HEK293T (cell line): ENCODE measurements around the gene CLK4.

ENCODE experiments used
- CTCF ChIA-PET: fragments of 350-600 bp; formaldehyde crosslinking; extraction: SDS; loops from one replicate; lab custom pipeline; 2021; ENCODE audit warnings: antibody characterized with exemption, inconsistent platforms; lab: Yijun Ruan, JAX
- POLR2A ChIA-PET: fragments of 350-600 bp; formaldehyde crosslinking; extraction: SDS; loops from one replicate; lab custom pipeline; 2020; ENCODE audit warnings: antibody characterized with exemption, inconsistent platforms; lab: Yijun Ruan, JAX
- DNase-seq: peaks from one replicate; pipeline ENCODE4 v3.0.0; 2012; ENCODE audit warnings: mixed read lengths; ENCODE audit errors: extremely low spot score
- ARNT ChIP-seq: fragments of 450-650 bp; IDR thresholded peaks from 2 replicates; pipeline ENCODE4 v1.6.1; 2017; ENCODE audit warnings: mild to moderate bottlenecking
- BHLHE40 ChIP-seq: fragments of 450-650 bp; IDR thresholded peaks from 2 replicates; pipeline ENCODE4 v1.6.1; 2016; ENCODE audit warnings: mild to moderate bottlenecking, moderate library complexity, borderline replicate concordance
- CTBP1 ChIP-seq: fragments of 450-650 bp; IDR thresholded peaks from 2 replicates; pipeline ENCODE4 v1.6.1; 2016; ENCODE audit warnings: borderline replicate concordance
- ELF4 ChIP-seq: fragments of 450-650 bp; IDR thresholded peaks from 2 replicates; pipeline ENCODE4 v1.6.1; 2017; ENCODE audit warnings: antibody characterized with exemption
- FOXA1 ChIP-seq: fragments of 450-650 bp; IDR thresholded peaks from 2 replicates; pipeline ENCODE4 v1.6.1; 2016; ENCODE audit warnings: mild to moderate bottlenecking
- FOXK2 ChIP-seq: fragments of 450-650 bp; IDR thresholded peaks from 2 replicates; pipeline ENCODE4 v1.6.1; 2016; ENCODE audit warnings: mild to moderate bottlenecking
- FOXM1 ChIP-seq: fragments of 450-650 bp; IDR thresholded peaks from 2 replicates; pipeline ENCODE4 v1.6.1; 2017; ENCODE audit warnings: mild to moderate bottlenecking, borderline replicate concordance
- HDGF ChIP-seq: fragments of 450-650 bp; IDR thresholded peaks from 2 replicates; pipeline ENCODE4 v1.6.1; 2017; ENCODE audit warnings: antibody characterized with exemption, borderline replicate concordance
- L3MBTL2 ChIP-seq: fragments of 450-650 bp; conservative IDR thresholded peaks from 2 replicates; pipeline ENCODE4 v1.6.1; 2016; ENCODE audit warnings: mild to moderate bottlenecking
- LEF1 ChIP-seq: fragments of 450-650 bp; IDR thresholded peaks from 2 replicates; pipeline ENCODE4 v1.6.1; 2017; ENCODE audit warnings: mild to moderate bottlenecking, borderline replicate concordance
- NFRKB ChIP-seq: fragments of 450-650 bp; IDR thresholded peaks from 2 replicates; pipeline ENCODE4 v1.6.1; 2016; ENCODE audit warnings: mild to moderate bottlenecking, moderate library complexity
- SP1 ChIP-seq: fragments of 450-650 bp; IDR thresholded peaks from 2 replicates; pipeline ENCODE4 v1.6.1; 2017
- SUZ12 ChIP-seq: fragments of 450-650 bp; IDR thresholded peaks from 2 replicates; pipeline ENCODE4 v1.6.1; 2016; ENCODE audit warnings: mild to moderate bottlenecking
- TARDBP ChIP-seq: fragments of 450-650 bp; IDR thresholded peaks from 2 replicates; pipeline ENCODE4 v1.6.1; 2016
- ZNF384 ChIP-seq: fragments of 450-650 bp; IDR thresholded peaks from 2 replicates; pipeline ENCODE4 v1.6.1; 2016
- TF ChIP-seq, protein P1 (sequence below): fragments of 450-650 bp; IDR thresholded peaks from 2 replicates; pipeline ENCODE4 v1.6.1; 2016

Gene CLK4

GRCh38 chr5:178564397-178564796, 62.5 kb downstream of the CLK4 start:
- ChIA-PET CTCF (no interaction called here), POLR2A (no interaction called here)
- DNase-seq = no peak
- TF ChIP-seq FOXM1 (no peak), ELF4 (no peak), L3MBTL2 (no peak), TARDBP (no peak), NFRKB (no peak), CTBP1 (no peak), LEF1 (no peak), BHLHE40 (no peak), FOXK2 (no peak), SP1 (no peak), SUZ12 (no peak), ZNF384 (no peak), HDGF (no peak)
- TF ChIP-seq, protein P1, sequence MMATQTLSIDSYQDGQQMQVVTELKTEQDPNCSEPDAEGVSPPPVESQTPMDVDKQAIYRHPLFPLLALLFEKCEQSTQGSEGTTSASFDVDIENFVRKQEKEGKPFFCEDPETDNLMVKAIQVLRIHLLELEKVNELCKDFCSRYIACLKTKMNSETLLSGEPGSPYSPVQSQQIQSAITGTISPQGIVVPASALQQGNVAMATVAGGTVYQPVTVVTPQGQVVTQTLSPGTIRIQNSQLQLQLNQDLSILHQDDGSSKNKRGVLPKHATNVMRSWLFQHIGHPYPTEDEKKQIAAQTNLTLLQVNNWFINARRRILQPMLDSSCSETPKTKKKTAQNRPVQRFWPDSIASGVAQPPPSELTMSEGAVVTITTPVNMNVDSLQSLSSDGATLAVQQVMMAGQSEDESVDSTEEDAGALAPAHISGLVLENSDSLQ = no peak

DNA sequence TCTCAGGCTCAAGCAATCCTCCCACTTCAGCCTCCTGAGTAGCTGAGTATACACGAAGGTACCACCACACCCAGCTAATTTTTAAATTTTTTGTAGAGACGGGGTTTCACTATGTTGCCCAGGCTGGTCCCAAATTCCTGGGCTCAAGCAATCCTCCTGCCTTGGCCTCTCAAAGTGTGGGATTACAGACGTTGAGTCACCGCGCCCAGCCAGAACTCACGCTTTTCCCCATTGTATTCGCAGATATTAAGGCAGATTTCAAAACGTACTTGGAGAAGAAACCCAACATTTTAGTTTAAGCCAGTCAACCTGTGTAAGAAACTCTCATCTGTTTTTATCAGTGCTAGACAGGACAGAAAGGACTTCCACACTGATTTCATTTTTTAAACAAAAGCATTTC, 63.2 kb downstream of the CLK4 start:
- no peak for DNase-seq
- ChIA-PET CTCF (interaction anchor here (0.6 kb wide), 1 partner anchor 269 kb away, joined by 3 read pairs; no protein-coding TSS in a partner anchor), POLR2A (no interaction called here)
- TF ChIP-seq L3MBTL2 (no peak), ELF4 (no peak)

GRCh38 chr5:178561746-178562264, 65.0 kb downstream of the CLK4 start:
- DNase-seq = no peak
- POLR2A ChIA-PET = no interaction called here
- CTCF ChIA-PET = interaction anchor here (0.6 kb wide), 1 partner anchor 19 kb away, joined by 5 read pairs; no protein-coding TSS in a partner anchor
- TF ChIP-seq ELF4 = no peak
- TF ChIP-seq, protein P1 = no peak
- no peak for TF ChIP-seq BHLHE40
- no peak for TF ChIP-seq CTBP1
- no peak for TF ChIP-seq L3MBTL2
- no peak for TF ChIP-seq FOXM1
- no peak for TF ChIP-seq LEF1
- TF ChIP-seq SUZ12 = no peak
- TF ChIP-seq TARDBP = no peak
- TF ChIP-seq SP1 = no peak
- no peak for TF ChIP-seq ZNF384
- no peak for TF ChIP-seq ARNT
- no peak for TF ChIP-seq HDGF
- no peak for TF ChIP-seq FOXA1
- TF ChIP-seq FOXK2 = no peak
- no peak for TF ChIP-seq NFRKB

GRCh38 chr5:178560911-178561310, 65.9 kb downstream of the CLK4 start:
- CTCF ChIA-PET = no interaction called here
- POLR2A ChIA-PET = no interaction called here
- no peak for DNase-seq
- no peak for TF ChIP-seq HDGF
- TF ChIP-seq NFRKB = no peak
- no peak for TF ChIP-seq CTBP1
- no peak for TF ChIP-seq LEF1
- TF ChIP-seq ARNT = no peak
- no peak for TF ChIP-seq SUZ12
- TF ChIP-seq, protein P1 = no peak

- no peak for DNase-seq
- POLR2A ChIA-PET = no interaction called here
- CTCF ChIA-PET = interaction anchor here (1.9 kb wide), 1 partner anchor 96 kb away, joined by 5 read pairs; no protein-coding TSS in a partner anchor
- TF ChIP-seq, protein P1 = no peak
- TF ChIP-seq SUZ12 (no peak), L3MBTL2 (no peak), LEF1 (no peak)
These were observed 69.4 kb downstream of the CLK4 start for GRCh38 chr5:178557416-178557815.

- ChIA-PET POLR2A (no interaction called here), CTCF (no interaction called here)
- no peak for TF ChIP-seq CTBP1
- TF ChIP-seq ARNT = no peak
- TF ChIP-seq SP1 = no peak
- no peak for TF ChIP-seq FOXM1
- TF ChIP-seq NFRKB = no peak
- no peak for TF ChIP-seq BHLHE40
- TF ChIP-seq, protein P1 = no peak
- DNase-seq = no peak
These were observed 71.1 kb downstream of the CLK4 start for GRCh38 chr5:178555771-178556211.
